GM11168 (cell line): ENCODE results near the gene NPIPB13.
"Not testable (repeated sequence)": the region's sequence is repeated elsewhere in the genome, so short reads cannot be mapped to it uniquely, and the experiment has no call there.

Experiments used
- in situ Hi-C: fragments of 300-500 bp; cut with MboI; formaldehyde crosslinking; loops from one replicate; pipeline ENCODE4 v1.12.0; 2022; ENCODE audit warnings: low sequenced_read_pairs; ENCODE audit not compliant: unreplicated experiment

NPIPB13 gene

DNA sequence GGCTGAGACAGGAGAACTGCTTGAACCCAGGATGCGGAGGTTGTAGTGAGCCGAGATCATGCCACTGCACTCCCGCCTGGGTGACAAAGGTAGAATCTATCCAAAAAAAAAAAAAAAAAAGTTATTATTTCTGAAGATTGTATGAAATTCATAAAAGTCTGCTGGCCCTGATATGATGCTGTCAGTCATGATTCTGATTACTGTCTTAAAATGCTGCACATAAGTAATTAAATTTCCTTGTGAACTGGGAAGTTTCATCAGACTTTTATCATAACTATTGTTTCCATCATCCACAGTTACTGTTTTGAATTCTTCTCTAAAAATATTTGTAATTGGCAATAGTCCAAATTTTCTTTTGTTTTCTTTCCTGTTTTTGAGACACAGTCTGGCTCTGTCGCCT, at the start of gene NPIPB13:
Gene NPIPB13 (minus strand): TSS at position 101 of the 400 bp plus-strand sequence. CDS start 2,906 bp downstream, outside the sequence.
- in situ Hi-C loops = not testable (repeated sequence)

DNA sequence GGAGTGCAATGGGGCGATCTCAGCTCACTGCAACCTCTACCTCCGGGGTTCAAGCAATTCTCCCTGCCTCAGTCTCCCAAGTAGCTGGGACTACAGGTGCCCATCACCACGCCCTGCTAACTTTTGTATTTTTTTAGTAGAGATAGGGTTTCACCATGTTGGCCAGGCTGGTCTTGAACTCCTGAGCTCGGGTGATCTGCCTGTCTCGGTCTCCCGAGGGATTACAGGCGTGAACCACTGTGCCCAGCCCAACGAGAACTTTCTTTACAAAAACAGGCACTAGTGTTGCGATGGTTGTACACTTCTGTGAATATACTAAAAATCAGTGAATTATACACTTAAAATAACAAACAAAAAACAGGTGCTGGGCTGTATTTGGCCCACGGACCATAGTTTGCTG, 34.1 kb upstream of the NPIPB13 start:
- in situ Hi-C loops = not testable (repeated sequence)

DNA sequence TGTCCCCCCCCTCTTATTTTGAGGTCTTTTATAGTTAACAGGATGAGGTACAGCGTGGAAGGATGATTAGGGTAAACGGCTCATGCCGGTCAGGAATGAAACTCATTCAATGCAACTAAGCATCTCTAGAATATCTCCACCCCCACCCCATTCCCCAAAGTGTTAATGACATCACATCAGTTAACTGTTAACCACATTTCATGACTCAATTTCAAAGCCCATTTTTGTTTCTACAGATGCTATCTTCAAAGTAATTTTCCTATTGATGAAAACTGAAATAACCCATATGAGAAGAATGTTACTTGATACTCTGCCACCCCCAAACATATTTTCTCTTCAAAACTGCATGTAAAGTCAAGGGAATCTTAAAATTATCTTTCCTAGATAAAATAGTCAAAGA, 30.2 kb upstream of the NPIPB13 start:
- in situ Hi-C loops = not testable (repeated sequence)

DNA sequence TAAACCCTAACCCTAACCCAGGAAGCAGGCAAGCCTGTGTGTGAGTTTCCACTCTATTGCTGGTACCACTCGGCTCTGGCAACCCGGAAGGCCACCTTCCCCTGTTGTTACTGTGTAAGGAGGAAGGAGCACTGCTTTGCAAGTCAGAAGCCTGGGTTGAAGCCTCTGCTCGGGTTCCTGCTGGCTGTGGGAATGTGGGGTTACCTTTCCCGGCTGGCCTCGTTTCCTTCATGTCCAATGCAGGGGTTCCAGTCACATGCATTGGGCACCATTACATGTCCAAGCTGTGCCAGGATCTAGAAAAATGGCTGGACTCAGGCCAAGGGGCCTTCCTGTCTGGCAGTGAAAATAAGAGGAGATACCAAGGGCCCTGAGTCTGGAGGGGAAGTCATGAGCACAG, 31.2 kb downstream of the NPIPB13 start:
- in situ Hi-C loops = loop anchor here (25.0 kb wide), 1 partner anchor 145 kb away; the partner anchor contains the start of genes CD2BP2, MYL11 and TBC1D10B

DNA sequence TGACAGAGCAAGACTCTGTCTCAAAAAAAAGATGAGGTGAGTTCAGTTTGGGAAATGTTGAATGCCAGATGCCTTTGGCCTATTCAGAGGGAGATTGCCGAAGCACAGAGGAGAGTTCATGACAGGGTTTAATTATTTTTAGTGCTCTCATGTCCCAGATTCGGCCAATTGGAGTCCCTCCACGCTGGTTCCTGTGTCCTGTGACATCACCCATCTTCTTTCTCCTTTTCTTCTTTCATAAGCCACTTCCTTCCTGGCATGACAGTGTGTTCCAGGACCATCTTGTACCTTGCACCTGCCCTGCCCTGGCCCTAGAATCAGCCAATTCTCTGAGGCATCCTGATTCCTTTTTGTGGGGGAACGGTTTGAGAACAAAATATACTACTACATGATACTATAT, 36.9 kb downstream of the NPIPB13 start:
- in situ Hi-C loops = loop anchor here (25.0 kb wide), 1 partner anchor 151 kb away; the partner anchor contains the start of genes CD2BP2, MYL11 and TBC1D10B

DNA sequence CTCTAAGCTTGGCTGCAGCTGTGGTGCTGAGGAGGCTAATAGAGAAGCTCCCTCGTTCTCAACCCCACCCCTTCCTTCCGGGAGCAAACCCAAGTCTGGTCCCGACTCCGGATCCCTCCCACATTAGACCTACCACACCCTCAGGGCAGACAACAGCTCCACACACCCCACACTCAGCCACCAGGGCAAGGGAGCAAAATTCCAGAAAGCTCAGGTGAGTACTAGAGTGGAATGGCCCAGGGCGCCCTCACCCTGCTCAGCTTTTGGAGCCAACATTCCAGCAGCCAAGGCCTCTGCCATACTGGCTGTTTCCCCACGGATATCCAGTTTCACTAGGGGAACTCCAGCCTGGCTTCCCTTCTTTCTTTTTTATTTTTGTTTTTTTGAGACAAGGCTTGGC, 39.2 kb downstream of the NPIPB13 start:
- in situ Hi-C loops = loop anchor here (25.0 kb wide), 1 partner anchor 153 kb away; the partner anchor contains the start of genes CD2BP2, MYL11 and TBC1D10B

DNA sequence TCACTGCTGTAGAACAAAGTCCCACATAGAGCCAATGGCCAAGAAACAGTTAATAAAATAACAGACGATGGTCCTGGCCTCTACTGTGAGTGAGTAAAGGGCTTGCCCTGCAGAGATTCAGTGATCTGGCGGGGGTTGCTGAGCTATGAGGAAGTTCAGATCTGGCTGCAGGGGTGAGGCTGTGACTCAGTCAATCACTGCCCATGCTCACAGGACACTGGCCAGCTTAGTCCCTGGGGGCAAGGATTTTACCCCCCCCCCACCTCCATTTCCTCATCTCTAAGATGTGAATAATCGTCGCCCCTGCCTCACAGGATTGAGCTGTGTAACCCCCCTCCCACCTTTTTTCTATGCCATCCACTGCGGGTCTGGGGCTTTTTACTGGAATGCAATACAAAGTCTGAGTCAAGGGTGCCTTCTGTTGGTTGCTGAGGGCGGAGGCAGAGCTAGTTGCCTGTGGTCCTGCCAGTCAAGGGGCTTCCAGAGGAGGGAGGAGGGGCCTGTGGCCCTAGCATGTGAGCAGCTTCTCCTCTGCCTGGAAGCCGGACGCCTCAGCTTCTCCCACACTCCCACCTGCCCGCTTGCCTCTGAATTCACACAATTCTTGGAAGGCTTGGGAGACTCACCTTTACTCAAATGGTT, 41.1 kb downstream of the NPIPB13 start:
- in situ Hi-C loops = loop anchor here (25.0 kb wide), 1 partner anchor 155 kb away; the partner anchor contains the start of genes CD2BP2, MYL11 and TBC1D10B

DNA sequence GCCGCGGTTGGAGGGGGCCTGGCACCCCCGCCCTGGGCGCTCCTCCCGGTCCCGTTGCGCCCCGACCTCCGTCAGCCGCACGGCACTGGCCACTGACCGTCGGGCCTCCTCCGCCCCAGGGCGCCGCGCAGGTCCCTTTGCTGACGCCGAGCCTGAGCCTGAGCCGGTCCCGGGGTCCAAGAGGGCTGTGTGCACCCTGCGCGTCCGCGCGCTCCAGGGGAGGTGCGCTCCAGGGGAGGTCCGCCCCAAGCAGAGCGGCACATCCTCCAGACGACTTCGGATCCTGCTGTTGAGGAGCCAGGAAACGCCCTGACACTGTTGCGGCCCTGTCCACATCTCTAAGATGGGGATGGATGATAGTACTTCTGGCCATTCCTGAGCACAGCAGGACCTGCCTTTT, 42.0 kb downstream of the NPIPB13 start:
- in situ Hi-C loops = loop anchor here (25.0 kb wide), 1 partner anchor 156 kb away; the partner anchor contains the start of genes CD2BP2, MYL11 and TBC1D10B

DNA sequence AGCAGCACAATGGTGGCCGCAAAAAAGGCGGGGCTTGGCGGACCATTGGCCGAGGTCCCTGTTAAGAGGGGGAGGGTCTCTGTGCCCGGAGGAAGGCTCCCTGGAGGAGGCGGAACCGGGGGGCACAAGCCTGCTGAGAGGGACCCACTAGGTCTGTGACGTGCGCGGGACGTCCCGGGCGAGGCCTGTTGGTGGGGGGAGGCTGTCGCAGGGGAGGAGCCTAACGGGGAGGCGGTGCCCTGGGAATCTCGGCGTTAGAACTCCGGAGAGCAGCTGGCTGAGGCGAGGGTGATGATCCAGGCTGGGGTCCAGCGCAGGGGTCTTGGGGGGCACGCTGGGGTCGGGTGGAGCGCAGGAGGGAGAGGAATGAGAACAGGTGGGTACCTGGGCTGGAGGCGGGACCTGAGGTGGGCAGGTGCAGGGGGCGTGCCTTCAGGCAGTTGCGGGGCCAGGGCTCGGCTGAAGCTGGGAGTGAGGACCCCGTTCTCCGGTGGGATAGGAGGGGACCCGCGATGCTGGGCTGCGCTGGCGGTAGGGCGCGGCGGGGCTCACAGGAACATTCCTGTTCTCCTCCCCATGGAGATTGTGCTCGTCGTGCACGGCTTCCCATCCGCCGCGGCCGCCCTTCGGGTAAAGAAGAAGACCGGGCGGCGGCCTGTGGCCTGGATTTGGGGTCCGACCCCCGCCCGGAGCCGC, 42.6 kb downstream of the NPIPB13 start:
- in situ Hi-C loops = loop anchor here (25.0 kb wide), 1 partner anchor 157 kb away; the partner anchor contains the start of genes CD2BP2, MYL11 and TBC1D10B

DNA sequence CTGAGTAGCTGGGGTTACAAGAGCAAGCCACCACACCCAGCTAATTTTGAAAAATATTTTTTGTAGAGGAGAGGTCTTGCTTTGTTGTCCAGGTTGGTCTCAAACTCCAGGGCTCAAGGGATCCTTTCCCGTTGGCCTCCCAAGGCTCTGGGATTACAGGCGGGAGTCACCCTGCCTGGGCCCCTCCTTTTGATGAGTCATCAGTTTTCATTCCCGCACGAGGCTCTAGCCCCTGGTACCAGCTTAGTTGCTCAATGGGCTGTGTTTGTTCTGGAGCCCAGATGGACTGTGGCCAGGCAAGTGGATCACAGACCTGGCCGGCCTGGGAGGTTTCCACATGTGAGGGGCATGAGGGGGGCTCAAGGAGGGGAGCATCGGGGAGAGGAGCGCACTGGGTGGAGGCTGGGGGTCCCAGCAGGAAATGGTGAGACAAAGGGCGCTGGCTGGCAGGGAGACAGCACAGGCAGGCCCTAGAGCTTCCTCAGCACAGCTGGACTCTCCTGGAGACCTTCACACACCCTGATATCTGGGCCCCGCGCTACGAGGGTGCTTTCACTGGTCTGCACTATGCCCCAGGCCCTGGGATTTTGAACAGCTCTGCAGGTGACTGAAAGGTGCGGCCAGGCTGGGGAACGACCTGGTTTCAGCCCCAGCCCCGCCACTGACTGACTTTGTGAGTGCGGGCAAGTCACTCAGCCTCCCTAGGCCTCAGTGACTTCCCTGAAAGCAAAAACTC, 48.5 kb downstream of the NPIPB13 start:
- in situ Hi-C loops = loop anchor here (25.0 kb wide), 1 partner anchor 163 kb away; the partner anchor contains the start of genes CD2BP2, MYL11 and TBC1D10B

DNA sequence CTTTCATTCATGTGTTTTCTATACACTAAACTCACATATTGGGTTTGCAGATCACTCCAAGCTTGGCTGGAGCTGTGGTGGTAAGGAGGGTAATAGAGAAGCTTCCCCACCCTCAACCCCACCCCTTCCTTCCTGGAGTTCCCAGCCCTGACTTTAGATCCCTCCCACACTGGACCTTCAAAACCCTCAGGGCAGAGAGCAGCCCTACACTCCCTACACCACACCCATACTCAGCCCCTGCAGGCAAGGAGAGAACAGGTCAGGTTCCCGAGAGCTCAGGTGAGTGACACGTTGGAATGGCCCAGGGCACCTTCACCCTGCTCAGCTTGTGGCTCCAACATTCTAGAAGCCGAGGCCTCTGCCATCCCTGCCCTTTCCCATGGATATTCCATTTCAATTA, 49.2 kb downstream of the NPIPB13 start, which contains the start of gene SULT1A3:
Gene SULT1A3 (plus strand): TSS at position 207 of the 400 bp plus-strand sequence. CDS start 1,474 bp downstream, outside the sequence.
- in situ Hi-C loops = not testable (repeated sequence)
